Left ventricle myocardium inferior (tissue), 1 donor: ENCODE results near the gene CPN1. TPM values are rescaled to one million over a fixed set of nuclear protein-coding genes. Genes with fewer than 3 reads are reported as not detected.

Experiments used
- DNase-seq: peaks from one replicate; pipeline ENCODE4 v3.0.0-alpha.2; 2020
- H3K27ac ChIP-seq: fragments of 200-600 bp; replicated peaks from 2 replicates; pipeline ENCODE4 v1.8.0; 2021
- H3K27me3 ChIP-seq: fragments of 200-600 bp; 2 replicates; pipeline ENCODE4 v1.8.0; 2021; ENCODE audit warnings: low read depth
- H3K36me3 ChIP-seq: fragments of 200-600 bp; 2 replicates; pipeline ENCODE4 v1.8.0; 2021
- H3K4me1 ChIP-seq: fragments of 200-600 bp; 2 replicates; pipeline ENCODE4 v1.8.0; 2021
- H3K4me3 ChIP-seq: fragments of 200-600 bp; 2 replicates; pipeline ENCODE4 v1.8.0; 2021; ENCODE audit warnings: mild to moderate bottlenecking, moderate library complexity
- H3K9me3 ChIP-seq: fragments of 200-600 bp; replicated peaks from 2 replicates; pipeline ENCODE4 v1.8.0; 2021
- intact Hi-C: fragments of 100-400 bp; cut with micrococcal nuclease; formaldehyde crosslinking; loops from one replicate; pipeline ENCODE4 v1.11.0; 2022
- total RNA-seq: library from RNA; stranded (reverse); fragmentation: NEBNext Ultra II Directional; extraction: Animal tissue kit (Norgen Biotek cat#: 25700); gene quantifications from one replicate; pipeline ENCODE4 v1.2.1, GENCODE V29; 2021
- TF ChIP-seq, protein P1 (sequence below): fragments of 200-600 bp; IDR thresholded peaks from 2 replicates; pipeline ENCODE4 v1.8.0; 2021; ENCODE audit warnings: antibody characterized with exemption, mild to moderate bottlenecking, borderline replicate concordance
- donor health status: DM: no; HTN: yes; CAD: no; lungs with severe emphysema.

CPN1 gene
- total RNA-seq, 1 donor from 2014 or later = not detected

DNA sequence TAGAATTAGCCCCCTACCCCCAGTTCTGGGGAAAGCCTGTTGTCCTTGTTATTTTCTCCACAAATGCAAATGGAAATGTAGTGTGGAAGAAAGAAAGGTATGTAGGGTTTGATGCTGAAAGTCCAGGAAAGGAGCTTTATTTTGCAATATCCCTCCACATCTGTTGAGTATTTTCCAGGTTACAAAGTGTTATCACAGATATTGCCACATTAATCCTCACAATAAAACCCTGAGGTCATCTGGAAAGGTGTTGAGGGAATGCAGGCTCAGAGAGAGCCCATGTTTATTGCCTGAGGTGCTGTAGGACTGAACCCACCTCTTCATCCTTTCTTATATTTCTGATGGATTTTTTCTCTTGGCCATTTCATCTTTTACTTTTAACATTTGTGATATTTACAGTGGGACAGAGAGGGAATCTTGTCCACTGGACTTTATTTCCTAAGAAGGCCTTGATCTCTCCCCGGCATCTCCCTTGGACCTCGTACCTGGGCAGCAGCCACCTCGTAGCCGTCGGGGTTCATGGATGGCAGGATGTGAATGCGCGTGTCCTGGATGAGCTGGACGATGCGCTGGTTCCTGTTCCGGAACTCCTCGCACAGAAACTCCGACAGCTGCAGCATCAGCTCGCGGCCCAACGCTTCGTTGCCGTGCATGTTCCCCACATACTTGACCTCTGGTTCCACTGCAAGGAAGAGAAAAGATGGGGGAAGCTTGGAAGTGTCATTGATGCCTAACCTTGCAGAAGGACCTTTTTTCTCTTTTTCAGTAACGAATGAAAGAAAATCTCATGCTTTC is 6.0 kb downstream of the CPN1 start:
- no peak overlapping the region for H3K27ac ChIP-seq
- no peak for DNase-seq

DNA sequence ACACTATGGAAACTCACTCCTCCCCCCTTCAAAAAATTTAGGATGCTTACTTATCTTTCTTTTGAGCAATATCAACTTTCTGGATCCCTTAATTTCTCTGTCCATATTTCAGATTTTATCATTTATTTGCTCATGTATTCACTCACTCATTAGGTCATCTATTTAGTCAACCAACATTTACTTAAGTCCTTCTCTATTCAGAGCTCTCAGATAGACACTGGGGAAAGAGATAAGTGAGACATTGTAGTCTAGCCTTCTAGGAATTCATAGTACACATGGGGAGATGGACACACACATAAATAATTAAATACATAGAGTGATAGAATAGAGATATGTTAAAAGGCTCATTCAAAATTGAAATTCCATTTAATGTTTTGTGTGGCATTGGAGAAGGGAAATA is 9.2 kb downstream of the CPN1 start:
- no peaks in the 10 kb centered on the region for H3K27me3 ChIP-seq
- H3K36me3 ChIP-seq = no peaks in the 10 kb centered on the region
- DNase-seq = no peak
- H3K27ac ChIP-seq = no peak overlapping the region
- H3K9me3 ChIP-seq = no peaks in the 10 kb centered on the region
- intact Hi-C loops = no loop called here
- H3K4me3 ChIP-seq = no peak overlapping the region
- TF ChIP-seq, protein P1, sequence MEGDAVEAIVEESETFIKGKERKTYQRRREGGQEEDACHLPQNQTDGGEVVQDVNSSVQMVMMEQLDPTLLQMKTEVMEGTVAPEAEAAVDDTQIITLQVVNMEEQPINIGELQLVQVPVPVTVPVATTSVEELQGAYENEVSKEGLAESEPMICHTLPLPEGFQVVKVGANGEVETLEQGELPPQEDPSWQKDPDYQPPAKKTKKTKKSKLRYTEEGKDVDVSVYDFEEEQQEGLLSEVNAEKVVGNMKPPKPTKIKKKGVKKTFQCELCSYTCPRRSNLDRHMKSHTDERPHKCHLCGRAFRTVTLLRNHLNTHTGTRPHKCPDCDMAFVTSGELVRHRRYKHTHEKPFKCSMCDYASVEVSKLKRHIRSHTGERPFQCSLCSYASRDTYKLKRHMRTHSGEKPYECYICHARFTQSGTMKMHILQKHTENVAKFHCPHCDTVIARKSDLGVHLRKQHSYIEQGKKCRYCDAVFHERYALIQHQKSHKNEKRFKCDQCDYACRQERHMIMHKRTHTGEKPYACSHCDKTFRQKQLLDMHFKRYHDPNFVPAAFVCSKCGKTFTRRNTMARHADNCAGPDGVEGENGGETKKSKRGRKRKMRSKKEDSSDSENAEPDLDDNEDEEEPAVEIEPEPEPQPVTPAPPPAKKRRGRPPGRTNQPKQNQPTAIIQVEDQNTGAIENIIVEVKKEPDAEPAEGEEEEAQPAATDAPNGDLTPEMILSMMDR = no peak
- H3K4me1 ChIP-seq = no peaks in the 10 kb centered on the region

More for the DNA sequence above, 6.0 kb downstream of the CPN1 start:
- Histone ChIP-seq H3K36me3 (no peaks in the 10 kb centered on the region), H3K4me1 (no peaks in the 10 kb centered on the region), H3K9me3 (no peaks in the 10 kb centered on the region), H3K27me3 (peaks cover 19% of the 10 kb centered on the region), H3K4me3 (no peak overlapping the region)
- intact Hi-C loops = no loop called here
- TF ChIP-seq, protein P1 = no peak

DNA sequence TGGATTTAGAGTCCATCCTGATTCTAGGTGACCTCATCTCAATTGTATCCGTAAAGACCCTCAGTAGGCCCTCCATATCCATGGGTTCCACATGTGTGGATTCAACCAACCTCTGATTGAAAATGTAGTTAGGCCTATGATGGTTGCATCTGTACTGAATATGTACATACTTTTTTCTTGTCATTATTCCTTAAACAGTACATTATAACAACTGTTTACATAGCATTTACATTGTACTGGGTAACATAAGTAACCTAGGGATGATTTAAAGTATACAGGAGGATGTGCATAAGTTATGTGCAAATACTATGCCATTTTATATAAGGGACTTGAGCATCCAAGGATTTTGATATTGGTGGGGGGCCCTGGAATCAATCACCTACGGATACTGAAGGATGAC is 10.1 kb downstream of the CPN1 start:
- Histone ChIP-seq H3K4me3 (no peak overlapping the region), H3K36me3 (no peaks in the 10 kb centered on the region), H3K27ac (no peak overlapping the region), H3K27me3 (peaks cover 2% of the 10 kb centered on the region), H3K9me3 (no peaks in the 10 kb centered on the region), H3K4me1 (no peaks in the 10 kb centered on the region)
- intact Hi-C loops = no loop called here
- TF ChIP-seq, protein P1 = no peak
- DNase-seq = no peak

DNA sequence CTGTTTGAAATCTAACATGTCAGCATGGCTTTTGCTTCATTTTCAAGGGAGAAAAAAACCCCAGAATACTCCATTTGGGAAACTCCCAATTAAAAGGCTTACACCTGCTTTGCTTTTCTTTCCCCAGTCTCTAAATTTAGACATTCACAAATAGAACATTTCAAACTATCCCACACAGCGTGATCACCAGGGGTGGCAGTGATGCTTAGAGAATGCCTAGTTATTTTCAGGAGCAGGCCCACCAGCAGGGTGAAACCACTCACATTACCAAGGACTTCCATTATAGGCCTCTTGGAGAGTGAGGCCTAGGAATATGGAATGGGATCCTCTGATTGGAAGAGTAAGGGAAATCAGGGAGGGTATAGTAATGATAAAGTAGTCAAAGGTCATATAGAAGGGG is 14.2 kb downstream of the CPN1 start:
- peaks cover 26% of the 10 kb centered on the region for H3K27me3 ChIP-seq
- no peaks in the 10 kb centered on the region for H3K36me3 ChIP-seq
- TF ChIP-seq, protein P1 = no peak
- no peaks in the 10 kb centered on the region for H3K4me1 ChIP-seq
- intact Hi-C loops = no loop called here
- H3K9me3 ChIP-seq = no peaks in the 10 kb centered on the region
- no peak overlapping the region for H3K27ac ChIP-seq
- H3K4me3 ChIP-seq = no peak overlapping the region
- DNase-seq = no peak

DNA sequence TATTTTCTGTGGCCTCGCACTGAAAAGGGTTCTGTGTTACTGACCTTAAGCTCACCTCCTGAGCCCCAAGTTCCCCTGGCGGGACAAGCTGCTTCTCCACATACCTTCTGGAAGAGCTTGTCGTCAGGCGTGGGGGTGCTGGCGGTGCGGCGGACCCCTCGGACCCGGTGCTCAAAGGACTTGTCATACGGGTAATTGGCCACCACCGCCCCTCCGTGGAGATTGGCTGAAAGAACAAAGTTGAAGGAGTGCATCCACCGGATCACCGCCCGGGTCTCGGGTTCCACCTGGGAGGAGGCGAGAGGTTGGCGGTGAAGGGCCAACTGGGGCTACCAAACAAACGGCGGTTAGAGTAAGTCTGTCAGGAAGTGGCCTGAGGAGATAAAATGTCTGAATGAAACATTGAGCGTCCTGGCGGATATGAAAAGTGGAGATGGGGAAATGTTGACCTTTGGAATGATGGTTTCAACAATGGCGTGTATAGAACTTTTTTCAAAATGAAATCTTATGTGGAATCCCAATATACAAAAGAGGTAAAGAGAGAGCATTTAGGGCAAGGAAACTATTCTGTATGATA is 16.5 kb downstream of the CPN1 start:
- Histone ChIP-seq H3K9me3 (no peaks in the 10 kb centered on the region), H3K4me1 (no peaks in the 10 kb centered on the region), H3K36me3 (no peaks in the 10 kb centered on the region), H3K4me3 (no peak overlapping the region), H3K27me3 (peaks cover 26% of the 10 kb centered on the region), H3K27ac (no peak overlapping the region)
- TF ChIP-seq, protein P1 = no peak
- DNase-seq = no peak
- intact Hi-C loops = no loop called here
